ENCODE measurements around the gene NIPAL4.
A peak's percentile ranks its signal among the peaks of the same experiment; 100 is the strongest.
"Not testable (repeated sequence)": the region's sequence is repeated elsewhere in the genome, so short reads cannot be mapped to it uniquely, and the experiment has no call there.

The NIPAL4 gene

DNA sequence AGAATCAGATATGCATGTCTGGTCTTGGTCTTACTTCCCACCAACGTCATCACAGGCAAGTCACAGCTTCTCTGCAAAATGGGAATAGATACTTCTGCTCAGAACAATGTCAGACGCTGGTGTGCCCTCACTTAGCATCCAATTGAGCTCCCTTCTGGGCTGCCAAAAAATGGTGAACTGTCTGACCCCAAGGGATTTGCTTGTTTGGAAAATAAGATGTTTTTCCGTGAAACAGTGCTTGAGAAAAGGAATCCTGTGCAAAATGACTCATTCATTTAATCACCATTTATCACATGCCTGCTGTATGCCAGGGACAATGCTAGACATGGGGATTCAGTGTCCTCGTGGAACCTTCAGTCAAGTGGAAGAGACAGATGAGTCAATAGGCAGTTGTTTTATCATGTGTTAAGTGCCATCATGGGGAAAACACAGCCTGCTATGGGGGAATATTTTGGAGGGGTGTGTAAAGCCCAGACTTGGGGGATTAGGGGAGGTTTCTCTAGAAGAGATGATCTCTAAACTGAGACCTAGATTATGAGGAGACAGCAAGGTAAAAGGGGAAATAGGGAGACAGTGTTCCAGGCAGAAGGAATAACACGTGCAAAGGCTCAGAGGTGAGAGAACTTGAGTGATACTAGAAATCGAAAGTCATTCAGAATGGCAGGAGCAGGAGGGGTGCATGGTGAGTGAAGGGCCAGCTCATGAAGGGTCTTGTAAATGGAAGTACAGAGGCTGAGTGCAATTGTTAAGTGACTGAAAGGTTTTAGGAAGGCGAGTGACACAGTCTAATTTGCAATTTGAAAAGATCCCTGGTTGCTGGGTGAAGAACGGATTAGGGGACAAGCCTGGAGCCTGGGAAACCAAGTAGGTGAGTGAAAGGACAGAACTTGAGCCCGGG lies 3.9 kb downstream of the NIPAL4 start:
- DNase-seq, result no peak

DNA sequence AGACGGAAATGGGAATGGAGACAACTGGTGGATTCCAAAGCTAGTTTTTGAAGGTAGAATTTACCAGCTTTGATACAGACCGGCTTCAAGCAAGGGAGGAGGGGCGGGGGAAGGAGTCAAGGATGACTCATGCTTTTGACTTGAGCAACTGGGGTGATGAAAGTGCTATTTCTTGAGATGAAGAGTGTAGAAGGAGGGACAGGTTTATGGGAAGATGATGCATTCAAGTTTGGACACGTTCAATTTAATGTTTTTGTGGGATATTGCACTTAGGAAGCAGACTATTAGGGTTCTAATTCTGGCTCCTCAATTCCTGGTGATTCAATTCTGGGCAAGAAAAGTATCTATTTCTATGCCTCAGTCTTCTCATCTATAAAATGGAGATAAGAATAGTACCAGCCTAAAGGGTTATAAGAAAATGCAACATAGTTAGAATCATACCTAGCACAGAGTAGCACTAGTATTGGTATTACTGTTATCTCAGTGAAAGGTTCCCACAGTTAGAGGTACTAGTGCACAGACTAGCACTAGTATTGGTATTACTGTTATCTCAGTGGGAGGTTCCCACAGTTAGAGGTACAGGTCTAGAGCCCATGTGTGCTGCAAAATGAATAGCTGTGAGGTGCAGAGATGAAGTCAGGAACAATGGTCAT lies 4.6 kb downstream of the NIPAL4 start:
- DNase-seq, result no peak

DNA sequence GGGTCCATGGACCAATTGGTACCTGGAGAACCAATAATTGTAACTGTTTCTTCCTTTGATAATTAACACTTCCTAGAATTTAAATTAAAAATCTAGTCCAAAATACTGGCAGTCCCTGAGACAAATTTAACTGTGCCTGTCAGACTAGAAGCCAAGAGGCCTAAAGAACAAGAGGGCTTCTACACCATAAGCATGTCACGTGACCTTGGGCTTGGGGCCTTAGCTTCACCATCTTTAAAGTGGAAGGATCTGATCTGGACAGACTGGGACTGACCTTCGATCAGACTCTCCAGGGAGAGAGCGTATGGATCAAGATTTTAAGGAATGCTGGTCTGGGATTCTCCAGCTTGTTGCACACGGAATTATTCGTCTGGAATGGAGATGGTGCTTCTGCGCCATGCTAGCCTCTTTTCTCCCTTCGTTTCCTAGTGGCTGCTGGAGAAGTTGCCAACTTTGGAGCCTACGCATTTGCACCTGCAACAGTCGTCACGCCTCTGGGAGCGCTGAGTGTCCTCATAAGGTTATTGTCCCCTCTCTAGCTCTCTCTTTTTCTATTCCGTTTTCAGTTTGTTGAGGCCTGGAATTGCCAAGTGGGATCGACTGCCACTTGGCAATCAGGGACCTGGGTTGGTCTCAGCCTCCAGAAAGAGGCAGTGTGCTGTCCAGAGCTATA lies 8.4 kb downstream of the NIPAL4 start:
- no peak for DNase-seq

DNA sequence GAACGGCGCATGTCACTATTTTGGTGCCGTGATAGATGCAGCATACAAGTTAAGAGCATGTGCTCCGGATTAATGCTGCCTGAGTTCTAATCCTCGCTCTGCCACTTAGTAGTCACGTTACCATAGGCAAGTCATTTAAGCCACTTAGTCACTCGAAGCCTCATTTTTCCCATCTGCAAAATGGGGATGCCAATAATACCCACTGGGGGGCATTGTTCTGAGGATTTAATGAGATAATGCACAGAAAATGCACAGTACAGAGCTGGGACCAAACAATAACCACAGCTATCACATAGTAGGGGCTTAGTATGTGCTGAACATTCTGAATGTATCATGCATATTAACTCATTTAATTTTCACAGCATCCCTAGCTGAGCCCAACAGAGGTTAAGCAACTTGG lies 9.1 kb downstream of the NIPAL4 start:
- DNase-seq, result no peak

DNA sequence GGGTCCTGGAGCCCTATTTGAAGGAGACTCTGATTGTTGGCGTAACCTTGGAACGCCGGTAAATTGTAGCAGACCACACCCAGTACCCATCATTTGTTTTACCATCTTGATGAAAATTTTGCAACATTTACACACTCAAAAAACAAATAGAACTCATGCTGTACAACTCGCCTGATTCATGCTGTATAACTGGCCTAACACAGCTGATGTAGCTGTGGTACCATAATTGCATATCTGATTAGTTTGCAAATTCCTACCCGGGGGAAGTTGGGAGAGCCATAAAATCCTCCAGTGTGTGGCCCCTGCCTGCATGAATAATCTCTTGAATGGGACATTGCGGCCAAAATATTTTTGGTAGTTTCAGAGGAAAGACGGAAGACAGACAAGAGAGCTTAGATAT lies 9.7 kb downstream of the NIPAL4 start:
- no peak for DNase-seq

DNA sequence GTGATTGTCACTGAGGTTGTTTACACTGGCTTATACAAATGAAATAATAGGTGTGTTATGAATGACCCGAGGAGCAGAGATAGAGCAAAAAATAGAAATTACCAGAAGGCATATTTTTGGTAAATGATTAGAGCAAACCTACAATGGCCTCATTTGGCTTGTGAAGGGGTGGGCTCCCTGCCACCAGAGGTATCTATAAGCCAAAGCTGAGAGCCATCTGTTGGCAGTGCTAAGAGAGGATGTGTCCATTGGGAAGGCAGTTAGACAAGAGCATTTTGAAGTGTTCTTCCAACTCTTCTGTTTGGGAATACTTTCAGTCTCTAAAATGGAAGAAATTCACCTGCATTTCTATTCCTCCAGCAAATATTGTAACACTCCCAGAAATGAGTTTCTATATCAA lies 10.6 kb downstream of the NIPAL4 start:
- no peak for DNase-seq

DNA sequence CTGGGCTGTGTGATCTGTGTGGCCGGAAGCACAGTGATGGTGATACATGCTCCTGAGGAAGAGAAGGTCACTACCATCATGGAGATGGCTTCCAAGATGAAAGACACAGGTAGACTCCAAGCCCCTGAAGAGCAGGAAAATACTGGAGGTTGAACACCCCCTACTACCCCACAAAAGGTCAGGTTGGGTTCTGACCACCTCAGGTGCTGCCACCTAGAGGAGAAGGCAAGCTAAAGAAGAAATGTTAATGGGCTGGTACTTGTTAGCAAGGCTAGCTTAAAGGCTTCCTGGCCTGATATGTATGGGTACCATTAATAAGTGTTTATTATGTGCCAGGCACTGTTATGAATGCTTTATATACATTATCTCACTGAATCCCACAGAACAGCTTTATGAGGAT lies 11.7 kb downstream of the NIPAL4 start:
- DNase-seq, result no peak

DNA sequence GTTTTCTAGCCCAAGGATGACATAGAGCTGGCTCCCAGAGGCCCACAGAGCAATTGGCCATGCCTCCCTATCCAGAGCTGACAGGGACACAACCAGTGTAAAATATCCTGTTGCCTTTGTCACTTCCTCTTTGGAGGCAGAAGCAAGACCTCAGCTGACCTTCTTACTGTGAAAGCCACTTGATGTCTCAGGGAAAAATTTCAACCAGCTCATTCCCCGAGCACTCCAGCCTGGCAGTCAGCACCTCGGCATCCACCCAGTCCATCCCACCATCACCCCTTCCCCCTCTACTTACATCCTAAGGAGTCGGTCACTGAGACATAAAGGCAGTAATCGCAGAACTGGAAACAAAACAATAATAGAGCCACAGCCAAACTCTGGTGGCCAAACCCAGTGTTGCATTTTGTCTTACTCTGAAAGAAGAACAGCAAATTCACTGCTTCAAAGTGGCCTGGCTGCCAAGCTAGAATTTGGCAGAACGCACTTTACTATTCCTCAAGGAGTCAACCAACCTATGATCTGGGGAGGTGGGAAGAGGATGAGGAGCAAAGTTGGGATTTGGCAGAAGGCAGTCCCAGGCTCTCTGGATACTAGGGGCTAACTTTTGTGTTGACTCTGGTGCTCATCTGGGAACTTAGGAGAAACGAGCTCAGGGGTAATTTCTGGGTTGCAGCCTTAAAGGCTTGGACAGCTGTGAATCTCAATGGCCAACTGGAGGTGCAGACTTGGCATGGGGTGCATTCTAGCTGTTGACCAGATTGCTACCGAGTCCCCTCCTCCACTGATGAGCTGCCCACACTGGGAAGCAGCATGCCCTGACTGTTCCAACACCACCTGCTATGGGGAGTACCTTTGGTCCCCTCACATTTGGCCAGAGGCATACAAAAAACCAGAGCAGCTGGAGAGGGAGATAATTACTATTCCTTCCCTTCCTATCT lies 13.6 kb downstream of the NIPAL4 start:
- DNase-seq, result peak; percentile 3

DNA sequence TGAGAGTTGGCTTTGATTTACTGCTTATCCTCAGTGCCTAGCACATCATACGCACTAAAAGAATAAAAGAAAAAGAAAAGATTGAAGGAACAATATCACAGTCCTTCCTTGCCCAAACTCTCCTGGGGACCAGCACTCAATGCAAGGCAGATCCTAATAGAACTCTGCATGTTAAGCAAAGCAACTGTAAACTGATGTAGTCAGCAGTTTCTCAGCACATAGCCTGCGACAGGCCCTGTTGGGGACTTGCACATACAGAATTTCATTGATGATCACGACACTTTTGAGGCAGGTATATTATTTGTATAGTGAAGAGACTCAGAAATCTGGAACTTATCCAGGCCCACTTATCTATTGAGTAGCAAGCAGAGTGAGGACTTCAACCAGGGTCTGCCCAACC lies 15.4 kb downstream of the NIPAL4 start:
- no peak for DNase-seq

DNA sequence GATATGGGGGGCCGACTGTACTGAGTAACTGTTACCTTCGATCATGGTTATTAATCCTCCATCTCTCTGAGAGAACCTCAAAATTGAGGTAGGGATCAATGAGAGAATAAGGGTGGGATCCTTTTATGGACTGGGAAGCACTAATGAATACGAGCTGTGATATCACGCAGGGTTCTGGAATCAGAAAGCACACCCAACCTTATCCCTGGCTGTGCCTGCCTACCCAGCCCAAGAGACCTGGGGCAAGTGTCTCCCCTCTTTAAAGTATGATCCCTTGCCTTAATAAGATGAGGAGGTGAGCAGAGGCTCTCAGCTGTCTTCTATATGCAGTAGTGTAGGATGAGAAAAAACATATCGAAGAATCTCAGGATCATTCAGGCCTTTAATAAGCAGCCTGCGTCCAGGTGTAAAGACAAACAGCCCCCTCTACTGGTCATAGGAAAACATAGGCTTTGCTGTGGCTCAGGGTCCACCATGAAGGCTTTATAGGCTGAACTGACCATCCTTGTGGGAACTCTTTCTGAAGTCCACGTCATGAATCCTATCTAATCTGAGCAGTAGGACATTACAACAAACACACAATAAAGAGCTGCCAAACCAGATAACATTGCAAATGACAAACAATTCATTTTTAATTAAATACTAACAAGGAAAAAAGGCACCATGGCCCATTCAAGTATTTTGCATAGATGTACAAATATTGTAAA lies 16.8 kb downstream of the NIPAL4 start:
- no peak for DNase-seq

DNA sequence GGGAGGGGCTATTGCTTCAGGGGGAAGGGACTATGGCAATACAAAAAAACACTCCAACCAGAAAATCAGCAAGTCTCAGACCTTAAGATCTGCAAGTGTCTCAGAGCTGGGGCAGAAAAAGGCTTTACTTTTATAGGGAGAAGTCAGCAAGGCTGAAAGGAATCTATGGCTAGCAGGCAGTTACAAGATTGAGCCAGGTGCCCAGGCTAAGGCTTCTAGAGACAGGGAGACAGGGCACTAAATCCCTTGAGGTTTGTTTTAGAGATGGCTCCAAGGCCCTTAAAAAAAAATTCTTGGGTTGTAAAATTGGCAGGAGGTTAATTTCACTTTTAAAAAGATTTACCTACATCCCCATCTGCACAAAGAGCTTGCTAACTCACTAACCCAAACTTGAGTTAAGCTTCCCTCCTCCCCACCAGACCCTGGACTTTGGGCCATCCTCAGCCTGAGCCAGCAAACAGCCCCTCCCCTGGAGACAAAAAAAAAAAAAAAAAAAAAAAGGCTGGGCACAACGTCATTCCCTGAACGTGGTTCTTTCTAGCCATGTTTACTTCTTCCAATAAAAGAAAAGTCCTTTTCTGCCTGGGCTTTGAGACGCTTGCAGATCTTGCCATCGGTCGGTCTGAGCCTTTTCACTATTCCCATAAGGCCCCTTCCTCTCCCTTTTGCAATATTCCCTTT lies 17.9 kb downstream of the NIPAL4 start:
- DNase-seq, result no peak

DNA sequence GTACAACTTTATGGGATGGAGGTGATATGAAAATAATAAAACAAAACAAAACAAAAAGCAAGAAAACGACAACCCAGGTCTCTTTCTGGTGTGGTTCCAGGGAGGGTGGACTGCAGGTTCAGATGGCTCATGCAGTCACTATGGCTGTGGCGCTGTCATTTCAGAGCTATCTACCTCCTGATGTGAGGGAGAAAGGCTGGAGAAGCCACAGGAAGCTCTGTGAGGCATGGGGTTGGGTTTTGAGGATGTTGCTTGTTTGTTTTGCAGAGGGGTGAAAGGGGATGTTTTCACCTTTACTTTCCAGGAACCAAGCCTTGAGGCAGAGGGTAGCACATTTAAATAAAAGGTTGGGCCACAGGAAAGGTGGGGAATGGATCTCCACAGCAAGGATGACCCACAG lies 18.7 kb downstream of the NIPAL4 start:
- DNase-seq, result no peak

DNA sequence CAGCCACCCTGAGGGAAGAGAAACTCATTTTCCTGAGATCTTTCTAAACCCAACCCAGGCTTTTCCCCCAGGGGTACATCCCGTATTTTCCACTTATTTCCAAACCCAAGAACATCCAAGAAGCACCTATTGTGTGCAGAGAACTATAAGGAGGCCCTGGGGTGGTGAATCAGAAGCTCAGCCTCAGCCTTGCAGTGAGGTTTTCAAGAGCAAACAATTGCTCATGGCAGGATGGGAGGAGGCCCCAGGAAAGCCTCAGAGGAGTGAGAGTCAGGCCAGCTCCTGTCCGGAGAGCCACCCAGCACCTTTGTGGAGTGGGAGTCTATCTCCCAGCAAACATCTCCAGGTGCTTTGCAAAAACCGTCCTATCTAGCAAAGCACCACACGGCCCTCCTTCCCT lies 19.2 kb downstream of the NIPAL4 start:
- no peak for DNase-seq

DNA sequence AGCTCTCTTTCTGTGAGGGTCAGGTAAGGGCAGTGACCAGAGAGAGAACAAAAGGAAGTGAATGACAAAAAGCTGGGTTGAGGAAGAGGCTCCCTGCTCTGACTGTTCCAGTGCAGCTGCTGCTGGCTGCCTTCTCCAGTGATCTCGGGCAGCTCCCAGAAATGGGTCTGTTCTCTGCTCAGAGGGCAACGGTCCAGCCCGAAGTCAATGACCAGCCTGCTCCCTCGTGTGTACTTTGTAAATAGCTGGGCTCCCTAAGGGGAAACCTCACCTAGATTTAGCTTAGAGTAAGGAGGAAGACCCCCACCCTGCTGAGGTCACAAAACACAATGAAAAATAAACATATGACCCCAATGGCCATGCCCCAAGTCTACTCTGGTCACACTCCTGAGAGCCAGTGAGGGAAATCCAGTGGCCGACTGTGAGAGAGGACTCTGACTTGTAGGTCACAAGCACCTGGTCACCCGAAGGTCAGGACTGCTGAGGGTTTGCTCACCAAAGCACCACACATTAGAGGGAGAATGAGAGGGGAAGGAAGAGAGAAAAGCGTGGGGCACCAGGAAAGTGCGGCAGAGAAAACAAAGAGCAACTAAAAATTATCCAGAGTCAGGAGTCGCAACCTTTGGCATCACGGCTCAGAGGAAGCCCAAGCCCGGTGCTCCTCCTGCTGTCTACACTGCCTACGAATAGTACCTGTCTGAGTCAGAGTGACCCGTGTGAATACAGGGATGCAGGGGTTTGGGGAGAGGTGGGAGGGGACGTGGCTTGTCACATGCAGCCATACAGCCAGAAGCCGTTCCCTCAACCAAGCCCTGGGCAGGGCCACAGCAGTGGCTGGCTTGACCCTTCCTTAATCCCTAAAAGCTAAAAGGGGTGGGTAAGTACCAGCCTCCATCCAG lies 19.8 kb downstream of the NIPAL4 start:
- DNase-seq, result no peak

DNA sequence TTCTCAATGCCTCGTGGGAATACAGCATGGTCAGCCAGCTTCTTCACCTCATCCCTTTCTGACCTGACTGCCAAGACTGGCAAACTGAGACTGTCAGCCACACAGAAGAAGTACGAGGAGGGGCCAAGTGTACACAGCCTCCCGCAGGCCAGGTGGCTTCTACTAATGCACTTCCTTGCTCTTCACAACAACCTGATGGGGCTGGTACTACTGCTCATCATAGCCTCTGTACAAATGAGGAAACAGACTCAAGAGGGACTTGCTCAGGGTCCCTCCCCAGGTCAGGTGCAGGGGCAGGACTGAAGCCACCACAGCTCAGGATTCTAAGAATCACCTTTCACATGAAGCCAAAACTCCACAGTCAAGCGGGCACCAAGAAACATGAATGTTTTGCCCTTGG lies 21.3 kb downstream of the NIPAL4 start:
- DNase-seq, result no peak

DNA sequence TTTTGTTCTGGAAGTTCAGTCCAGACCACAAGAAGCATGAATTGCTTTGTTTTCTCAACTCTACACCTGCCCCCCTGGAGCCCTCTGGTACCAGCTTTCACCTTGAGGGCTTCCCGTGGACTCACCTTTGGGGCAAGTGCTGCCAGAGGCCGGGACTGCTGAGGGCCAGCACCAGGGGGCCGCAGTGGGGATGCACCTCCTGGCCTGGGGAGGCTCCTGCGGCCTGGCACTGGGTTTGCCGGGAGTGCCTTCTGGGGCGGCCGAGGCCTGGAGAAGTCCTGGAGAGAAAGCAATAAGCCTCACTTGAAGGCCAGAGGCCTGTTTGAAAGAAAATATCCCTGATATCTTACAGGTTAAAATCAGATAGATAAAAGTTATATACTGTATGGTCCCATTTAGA lies 21.7 kb downstream of the NIPAL4 start:
- no peak for DNase-seq

DNA sequence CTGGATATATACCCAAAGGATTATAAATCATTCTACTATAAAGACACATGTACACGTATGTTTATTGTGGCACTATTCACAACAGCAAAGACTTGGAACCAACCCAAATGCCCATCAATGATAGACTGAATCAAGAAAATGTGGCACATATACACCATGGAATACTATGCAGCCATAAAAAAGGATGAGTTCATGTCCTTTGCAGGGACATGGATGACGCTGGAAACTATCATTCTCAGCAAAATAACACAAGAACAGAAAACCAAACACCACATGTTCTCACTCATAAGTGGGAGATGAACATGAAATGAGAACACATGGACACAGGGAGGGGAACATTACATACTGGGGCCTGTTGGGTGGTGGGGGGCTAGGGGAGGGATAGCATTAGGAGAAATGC lies 22.7 kb downstream of the NIPAL4 start:
- DNase-seq, result not testable (repeated sequence)

DNA sequence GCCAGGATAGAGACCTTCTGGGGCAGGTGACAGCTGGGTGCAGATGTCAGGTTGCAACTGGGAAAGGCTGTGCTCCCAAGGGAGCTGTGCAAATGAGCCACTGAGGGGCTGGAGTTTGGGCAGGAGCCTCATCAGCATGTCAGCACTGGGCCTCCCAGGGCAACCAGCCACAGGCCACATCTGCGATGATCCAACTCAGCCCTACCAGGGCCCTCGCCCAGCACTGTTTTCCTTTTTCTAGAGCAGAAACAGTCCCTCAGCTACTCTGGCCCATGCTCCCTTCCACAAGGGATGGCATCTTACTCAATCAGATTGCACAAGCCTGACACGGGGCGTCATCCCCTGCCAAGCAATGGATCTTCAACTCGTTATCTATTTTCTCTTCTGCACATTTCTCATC lies 24.8 kb downstream of the NIPAL4 start:
- no peak for DNase-seq

DNA sequence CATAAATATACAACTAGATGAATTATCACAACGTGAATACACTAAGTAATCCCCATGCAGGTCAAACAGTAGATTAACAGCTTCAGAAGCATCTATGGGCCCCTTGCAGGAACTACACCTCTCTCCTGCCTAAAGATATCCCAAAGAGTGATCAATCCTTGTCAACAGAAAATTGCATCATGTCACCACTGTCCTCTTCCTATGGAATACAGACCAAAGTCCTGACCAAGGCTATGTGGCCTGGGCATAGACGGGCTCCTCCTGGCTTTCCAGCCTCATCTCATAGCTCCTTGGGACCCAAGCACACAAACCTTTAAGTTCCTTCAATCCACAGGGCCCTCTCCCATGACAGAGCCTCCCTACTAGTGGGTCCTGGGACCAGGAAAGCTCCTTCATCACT lies 25.3 kb downstream of the NIPAL4 start:
- no peak for DNase-seq

DNA sequence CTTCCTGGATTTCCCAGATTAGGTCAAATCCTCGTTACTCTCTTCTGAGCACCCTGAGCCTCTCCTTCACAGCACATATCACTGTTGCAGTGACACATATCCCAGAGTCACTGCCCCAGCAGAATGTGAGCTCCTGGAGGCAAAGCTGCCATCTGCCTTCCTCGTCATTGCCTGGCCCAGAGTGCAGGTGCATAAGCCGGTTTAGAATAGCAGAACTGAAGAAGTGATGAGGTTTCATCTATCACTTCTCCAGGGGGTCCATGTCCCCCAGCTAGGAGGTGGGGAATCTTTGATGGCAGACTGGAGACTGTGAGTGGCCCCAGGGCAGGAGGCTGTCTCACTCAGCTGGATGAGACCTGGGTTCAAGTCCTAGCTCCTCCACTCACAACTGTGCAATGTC lies 25.8 kb downstream of the NIPAL4 start:
- no peak for DNase-seq
